Sigmoid colon (tissue), 4 donors: Measurements from ENCODE around the gene PPP1R3D.

Source experiments
- CTCF ChIP-seq, 4 experiments: fragments of 450-650 bp in 3 of 4; fragments of 200-600 bp in 1 of 4; IDR thresholded peaks; one replicate each; pipeline ENCODE4 v1.5.1; 2016 to 2019; ENCODE audit warnings: antibody characterized with exemption in 4 of 4, mild to moderate bottlenecking in 3 of 4, moderate library complexity in 2 of 4
- POLR2A ChIP-seq, 2 donors: fragments of 450-650 bp; IDR thresholded peaks; one replicate each; pipeline ENCODE4 v1.6.1; 2016; ENCODE audit warnings: antibody characterized with exemption in 2 of 2, mild to moderate bottlenecking in 2 of 2, moderate library complexity in 2 of 2
- POLR2AphosphoS5 ChIP-seq, 4 donors: sonication (generic); formaldehyde crosslinking; IDR thresholded peaks; one replicate each; pipeline ENCODE4 v1.6.1; 2017; ENCODE audit warnings: antibody characterized with exemption in 4 of 4

GRCh38 chr20:59903621-59904020, 36.5 kb downstream of the PPP1R3D start:
- TF ChIP-seq POLR2A (IDR thresholded peaks at IDR 0.05), result no peak
- TF ChIP-seq CTCF (IDR thresholded peaks at IDR 0.05), result no peak
- TF ChIP-seq POLR2AphosphoS5 (IDR thresholded peaks at IDR 0.05), result no peak
